NCI-H226 (cell line): ENCODE measurements around the gene POLR3B.
A peak's percentile ranks its signal among the peaks of the same experiment; 100 is the strongest.
"Not testable (repeated sequence)": the region's sequence is repeated elsewhere in the genome, so short reads cannot be mapped to it uniquely, and the experiment has no call there.

Source experiments
- DNase-seq: peaks from one replicate; pipeline ENCODE4 v3.0.0-alpha.2; 2015

Gene POLR3B

DNA sequence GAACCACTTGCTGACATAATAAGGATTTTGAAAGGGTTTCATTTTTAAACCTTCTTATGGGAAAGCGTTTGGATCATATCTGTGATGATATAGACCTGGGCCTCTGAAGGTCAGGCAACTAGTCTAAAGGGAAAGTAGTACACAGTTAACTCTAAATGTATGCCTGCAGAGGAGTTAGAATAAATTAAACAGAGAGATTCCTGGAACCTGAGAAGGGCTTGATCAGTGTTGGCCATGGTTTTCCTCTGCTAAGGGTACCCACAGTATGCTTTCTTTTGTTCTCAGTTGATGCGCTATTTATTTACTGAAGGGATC is 14.4 kb upstream of the POLR3B start:
- no peak for DNase-seq

- no peak for DNase-seq
These were observed 13.4 kb upstream of the POLR3B start for GRCh38 chr12:106344131-106344530.

DNA sequence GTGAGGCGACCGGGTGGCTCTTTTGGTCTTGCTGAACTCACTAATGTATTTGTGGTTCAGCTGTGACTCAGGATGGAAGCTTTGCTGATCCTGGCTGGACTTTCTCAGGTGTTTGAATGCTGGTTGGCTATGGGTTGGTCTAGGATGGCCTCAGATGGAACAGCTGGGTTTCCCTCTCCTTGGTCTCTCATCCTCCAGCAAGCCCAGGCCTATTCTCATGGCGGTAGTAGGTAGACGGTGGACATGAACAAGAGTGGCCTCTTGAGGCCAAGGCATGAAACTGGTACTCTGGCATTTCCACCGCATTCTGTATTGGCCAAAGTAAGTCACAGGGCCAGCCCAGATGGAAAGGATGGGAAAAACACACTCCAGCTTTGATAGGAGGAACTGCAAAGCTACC is 11.8 kb upstream of the POLR3B start:
- peak; percentile 46 for DNase-seq

GRCh38 chr12:106348411-106348810 is 9.1 kb upstream of the POLR3B start:
- DNase-seq = no peak

DNA sequence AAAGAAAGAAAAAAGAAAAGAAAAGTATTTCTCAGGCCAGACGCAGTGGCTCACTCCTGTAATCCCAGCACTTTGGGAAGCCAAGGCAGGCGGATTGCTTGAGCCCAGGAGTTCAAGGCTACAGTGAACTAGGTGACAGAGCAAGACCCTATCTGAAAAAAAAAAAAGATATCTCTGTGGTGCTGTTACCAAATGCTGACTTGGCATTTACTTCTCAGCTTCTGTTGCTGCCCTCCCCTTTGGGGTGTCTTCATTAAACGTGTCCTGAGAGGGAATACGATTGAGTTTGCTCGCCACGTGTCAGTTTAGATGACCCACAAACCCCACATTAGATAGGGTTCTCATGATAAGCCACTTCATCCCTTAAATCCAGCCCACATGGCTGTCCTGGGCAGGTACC is 4.4 kb upstream of the POLR3B start:
- no peak for DNase-seq

DNA sequence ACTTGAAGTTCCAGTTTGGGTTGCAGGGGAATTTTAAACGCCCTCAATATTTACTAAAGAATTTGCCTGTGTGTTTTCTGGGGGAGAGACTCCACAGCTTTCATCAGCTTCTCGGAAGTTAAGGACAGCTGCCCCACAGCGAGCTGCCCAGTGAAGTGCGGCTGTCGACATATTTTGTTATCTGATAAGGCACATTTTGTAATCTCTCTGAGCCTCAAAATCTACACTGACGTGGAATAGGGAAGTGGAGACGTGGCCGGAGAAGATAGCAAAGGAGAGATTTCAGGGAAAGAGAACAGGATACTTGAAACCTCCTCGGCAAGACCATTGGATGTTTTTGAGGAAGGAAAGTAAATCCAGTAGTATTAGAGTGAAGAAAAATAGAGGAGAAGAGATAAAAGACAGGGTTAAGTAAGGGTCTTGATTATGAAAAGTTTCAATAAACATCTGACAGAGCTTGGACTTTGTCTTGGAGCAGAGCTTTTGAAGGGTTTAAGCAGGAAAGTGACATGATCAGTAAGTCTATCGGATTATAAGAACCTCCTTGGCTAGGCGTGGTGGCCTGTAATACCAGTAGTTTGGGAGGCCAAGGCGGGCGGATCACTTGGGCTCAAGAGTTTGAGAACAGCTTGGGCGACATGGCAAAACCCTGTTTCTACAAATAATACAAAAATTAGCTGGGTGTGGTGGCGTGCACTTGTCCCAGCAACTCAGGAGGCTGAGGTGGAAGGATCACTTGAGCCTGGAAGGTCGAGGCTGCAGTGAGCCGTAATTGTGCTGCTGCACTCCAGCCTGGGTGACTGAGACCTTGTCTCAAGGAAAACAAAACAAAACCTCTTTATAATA is 1.1 kb downstream of the POLR3B start:
- DNase-seq = peak; percentile 77

DNA sequence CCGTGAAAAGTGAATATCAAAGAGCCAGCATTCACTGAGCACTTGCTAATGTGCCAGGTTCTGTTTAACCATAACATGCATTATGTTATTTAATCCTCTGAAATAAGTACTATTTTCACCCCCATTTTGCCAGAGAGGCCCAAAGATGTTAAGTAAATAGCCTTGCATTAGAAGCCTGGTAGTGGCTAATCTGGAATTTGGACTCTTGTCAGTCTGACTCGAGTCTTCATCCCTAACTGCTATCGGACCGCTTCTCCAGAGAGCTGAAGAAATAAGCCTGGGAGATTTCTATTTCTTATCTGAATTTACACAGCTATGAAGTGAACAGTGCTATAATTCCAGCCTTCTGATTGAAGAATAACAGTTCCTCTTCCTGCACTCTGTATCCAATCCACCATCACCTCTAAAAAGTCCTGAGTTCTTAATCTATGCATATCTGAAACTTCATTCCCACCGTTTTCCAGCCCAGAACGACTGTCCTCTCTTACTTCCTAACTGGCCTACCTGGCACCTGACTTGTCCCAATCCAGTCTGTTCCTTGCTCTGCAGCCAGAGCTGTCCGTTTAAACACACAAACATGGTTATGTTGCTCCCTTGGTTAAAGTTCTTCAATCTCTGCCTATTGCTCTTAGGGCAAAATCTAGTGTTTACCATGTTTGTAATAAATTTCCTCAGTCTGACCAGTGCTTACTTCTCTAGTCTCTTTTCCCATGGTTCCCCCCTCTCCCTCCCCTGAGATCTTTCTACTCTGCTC is 2.3 kb downstream of the POLR3B start:
- DNase-seq = no peak

GRCh38 chr12:106360400-106360994 is 2.9 kb downstream of the POLR3B start:
- no peak for DNase-seq

GRCh38 chr12:106362971-106363370 is 5.4 kb downstream of the POLR3B start:
- DNase-seq = no peak

DNA sequence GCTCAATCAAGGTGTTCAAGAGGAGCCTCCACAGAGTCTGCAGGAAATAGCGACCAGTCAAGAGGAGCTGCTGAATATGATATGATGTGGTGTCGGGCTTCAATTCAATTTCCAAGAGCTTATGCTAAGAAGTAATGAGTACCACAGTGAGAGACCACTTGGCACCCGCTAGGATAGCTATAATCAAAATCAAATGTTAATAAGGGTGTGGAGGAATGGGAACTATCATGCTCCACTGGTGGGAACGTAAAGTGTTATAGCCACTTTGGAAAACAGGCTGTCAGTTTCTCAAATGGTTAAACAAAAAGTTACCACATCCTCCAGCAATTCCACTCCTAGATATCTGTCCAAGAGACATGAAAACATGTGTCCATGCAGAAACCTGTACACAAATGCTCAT is 6.7 kb downstream of the POLR3B start:
- no peak for DNase-seq

GRCh38 chr12:106369624-106370346 is 12.2 kb downstream of the POLR3B start:
- peak; percentile 83 for DNase-seq

GRCh38 chr12:106378788-106379187 is 21.2 kb downstream of the POLR3B start:
- no peak for DNase-seq

DNA sequence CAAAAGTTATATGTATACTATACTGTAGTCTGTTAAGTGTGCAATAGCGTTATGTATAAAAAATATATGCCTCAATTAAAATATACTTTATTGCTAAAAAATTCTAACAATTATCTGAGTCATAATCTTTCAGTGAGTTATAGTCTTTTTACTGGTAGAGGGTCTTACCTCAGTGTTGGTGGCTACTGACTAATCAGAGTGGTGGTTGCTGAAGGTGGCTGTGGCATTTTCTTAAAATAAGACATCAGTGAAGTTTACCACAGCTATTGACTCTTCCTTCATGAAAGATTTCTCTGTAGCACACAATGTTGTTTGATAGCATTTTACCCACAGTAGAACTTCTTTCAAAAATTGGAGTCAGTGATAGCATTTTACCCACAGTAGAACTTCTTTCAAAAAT is 23.4 kb downstream of the POLR3B start:
- DNase-seq = no peak

DNA sequence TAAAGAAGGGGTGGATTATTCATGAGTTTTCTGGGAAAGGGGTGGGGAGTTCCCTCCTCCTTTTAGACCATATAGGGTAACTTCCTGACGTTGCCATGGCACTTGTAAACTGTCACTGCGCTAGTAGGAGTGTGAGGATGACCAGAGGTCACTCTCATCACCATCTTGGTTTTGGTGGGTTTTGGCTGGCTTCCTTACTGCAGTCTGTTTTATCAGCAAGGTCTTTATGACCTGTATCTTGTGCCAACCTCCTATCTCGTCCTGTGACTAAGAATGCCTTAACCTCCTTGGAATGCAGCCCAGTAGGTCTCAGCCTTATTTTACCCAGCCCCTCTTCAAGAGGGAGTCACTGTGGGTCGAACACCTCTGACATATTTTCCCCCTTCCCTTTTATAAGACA is 24.3 kb downstream of the POLR3B start:
- DNase-seq = not testable (repeated sequence)

DNA sequence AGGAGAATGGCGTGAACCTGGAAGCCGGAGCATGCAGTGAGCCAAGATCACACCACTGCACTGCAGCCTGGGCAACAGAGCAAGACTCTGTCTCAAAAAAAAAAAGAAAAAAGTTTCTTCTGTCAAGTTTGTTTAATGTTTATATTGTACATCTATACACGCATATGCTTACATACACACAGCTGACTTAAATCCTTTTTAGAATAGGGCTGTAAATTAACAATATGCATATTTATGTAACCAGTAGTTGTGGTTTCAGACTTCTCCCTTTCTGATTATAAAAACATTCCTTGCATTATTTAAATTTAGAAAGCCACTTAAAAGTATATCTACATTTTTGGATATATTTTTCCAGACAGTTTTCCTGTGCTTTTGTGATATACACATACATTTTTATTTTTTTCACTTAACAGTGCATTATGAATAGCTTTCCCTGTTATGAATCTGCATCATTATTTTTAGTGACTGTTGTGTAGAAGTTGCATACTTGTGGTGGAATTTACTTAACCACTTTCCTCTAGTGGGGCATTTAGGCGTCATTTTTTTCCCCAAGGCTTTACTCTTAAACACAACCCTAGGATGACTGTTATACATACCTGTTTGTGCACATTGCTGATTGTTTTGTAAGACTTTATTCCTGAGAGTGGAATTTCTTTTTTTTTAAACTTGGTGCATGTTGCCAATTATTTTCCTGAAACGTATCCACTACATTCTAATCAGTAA is 29.4 kb downstream of the POLR3B start:
- no peak for DNase-seq

DNA sequence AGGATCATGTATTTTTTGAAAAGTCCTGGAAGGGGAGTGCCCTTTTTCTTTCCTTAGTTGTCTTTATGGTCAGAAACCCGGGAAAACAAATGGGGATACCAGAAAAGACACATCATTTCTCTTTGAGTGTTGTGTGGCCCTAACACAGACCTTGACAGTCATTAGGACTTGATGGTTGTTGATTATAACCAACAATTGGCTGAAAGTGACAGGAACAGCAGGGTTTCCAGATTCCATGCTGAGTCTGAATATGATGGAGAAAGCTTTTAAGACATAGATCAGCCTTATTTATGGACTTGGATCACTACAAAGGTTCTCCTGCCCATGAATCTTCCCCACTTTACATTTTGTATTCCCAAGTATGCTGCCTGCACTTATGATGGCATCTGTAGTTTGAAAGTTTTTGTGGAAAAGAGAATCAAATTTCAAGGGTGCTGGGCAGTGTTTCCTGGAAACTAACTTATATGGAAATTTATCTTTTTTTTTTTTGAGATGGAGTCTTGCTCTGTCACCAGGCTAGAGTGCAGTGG is 30.4 kb downstream of the POLR3B start:
- DNase-seq = no peak

DNA sequence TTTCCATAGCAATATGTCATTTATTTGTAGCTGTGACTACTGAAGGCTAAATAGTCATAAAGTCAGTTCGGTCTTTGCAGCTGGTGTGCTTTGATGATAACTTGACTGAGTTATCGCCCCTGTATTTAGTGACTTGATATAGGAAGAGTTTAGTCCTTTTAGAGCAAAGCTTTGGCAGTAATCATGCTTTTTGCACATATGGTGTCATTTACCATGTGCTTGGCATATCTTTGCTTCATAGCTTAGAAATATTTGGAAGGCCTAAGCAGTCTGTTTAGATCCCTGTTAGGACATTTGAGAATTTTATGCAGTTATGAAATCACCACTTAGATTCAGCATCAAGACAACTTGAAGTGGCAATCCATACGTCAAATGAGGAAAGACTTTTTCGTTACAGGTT is 31.6 kb downstream of the POLR3B start:
- DNase-seq = no peak

GRCh38 chr12:106392759-106393158 is 35.2 kb downstream of the POLR3B start:
- no peak for DNase-seq

- DNase-seq = no peak
These were observed 52.3 kb downstream of the POLR3B start for GRCh38 chr12:106409878-106410277.

DNA sequence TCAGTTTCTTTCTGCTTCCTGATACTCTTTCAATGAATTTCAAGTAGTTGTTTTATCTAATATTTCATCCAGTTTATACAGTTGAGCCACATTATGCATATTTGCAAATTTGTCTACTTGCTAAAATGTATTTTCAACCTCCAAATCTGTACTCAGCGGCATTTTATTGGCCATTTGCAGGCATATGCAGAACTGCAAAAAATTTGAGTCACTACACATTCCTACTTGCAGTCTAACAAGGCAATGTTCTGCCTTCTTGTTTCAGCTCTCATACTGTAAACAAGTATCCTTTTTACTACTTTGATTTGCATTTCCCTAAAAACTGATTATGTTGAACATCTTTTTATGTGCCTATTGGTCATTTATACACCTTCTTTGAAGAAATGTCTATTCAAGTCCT is 55.0 kb downstream of the POLR3B start:
- no peak for DNase-seq

DNA sequence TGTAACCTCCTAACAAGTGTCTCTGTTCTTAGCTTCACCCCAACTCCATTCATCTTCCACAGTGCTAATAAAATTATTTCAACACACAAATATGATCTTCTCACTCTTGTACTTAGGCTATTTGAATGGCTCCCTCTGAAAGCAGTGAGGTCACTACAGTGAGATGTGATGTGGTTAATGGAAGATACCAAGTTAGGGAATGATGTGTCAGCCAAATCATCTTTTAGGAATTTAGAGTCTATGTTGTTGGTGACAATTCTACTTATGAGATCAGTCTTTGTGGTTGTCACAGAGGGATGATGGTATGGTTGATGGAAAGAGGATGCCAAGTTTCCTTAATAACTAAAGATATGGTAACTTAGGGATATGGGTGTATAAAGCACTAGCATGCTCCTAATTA is 57.6 kb downstream of the POLR3B start:
- DNase-seq = peak; percentile 64

GRCh38 chr12:106416273-106416672 is 58.7 kb downstream of the POLR3B start:
- peak; percentile 40 for DNase-seq
